Smooth muscle cell (in vitro differentiated cells): Measurements from ENCODE around the gene MINDY2. TPM values are rescaled to one million over a fixed set of nuclear protein-coding genes. Genes with fewer than 3 reads are reported as not detected.
"Not testable (repeated sequence)": the region's sequence is repeated elsewhere in the genome, so short reads cannot be mapped to it uniquely, and the experiment has no call there.

Experiments used
- DNase-seq: peaks from one replicate; lab custom pipeline; 2025; ENCODE audit not compliant: unreplicated experiment; lab: John Stamatoyannopoulos, UW
- H2AFZ ChIP-seq: fragments of 200-600 bp; sonication (generic); 2 replicates; pipeline ENCODE4 v1.6.0; 2016; ENCODE audit warnings: antibody characterized with exemption, low read depth, mild to moderate bottlenecking
- H3F3A ChIP-seq: fragments of 200-600 bp; sonication (generic); 2 replicates; pipeline ENCODE4 v1.6.0; 2017; ENCODE audit warnings: antibody characterized with exemption, low read depth
- H3K27ac ChIP-seq: fragments of 200-600 bp; sonication (generic); 2 replicates; pipeline ENCODE4 v1.5.1; 2016; ENCODE audit warnings: low read depth, mild to moderate bottlenecking
- H3K27me3 ChIP-seq: fragments of 200-600 bp; sonication (generic); 2 replicates; pipeline ENCODE4 v1.6.1; 2016; ENCODE audit warnings: low read depth, mild to moderate bottlenecking
- H3K36me3 ChIP-seq: fragments of 200-600 bp; sonication (generic); 2 replicates; pipeline ENCODE4 v1.5.1; 2016; ENCODE audit warnings: low read depth
- H3K4me1 ChIP-seq: fragments of 200-600 bp; sonication (generic); 2 replicates; pipeline ENCODE4 v1.5.1; 2016; ENCODE audit warnings: low read depth
- H3K4me2 ChIP-seq: fragments of 200-600 bp; sonication (generic); 2 replicates; pipeline ENCODE4 v1.6.0; 2016; ENCODE audit warnings: mild to moderate bottlenecking
- H3K4me3 ChIP-seq: fragments of 200-600 bp; sonication (generic); 2 replicates; pipeline ENCODE4 v1.5.1; 2016; ENCODE audit warnings: mild to moderate bottlenecking
- H3K79me2 ChIP-seq: fragments of 200-600 bp; sonication (generic); 2 replicates; pipeline ENCODE4 v1.6.0; 2016; ENCODE audit warnings: low read depth, mild to moderate bottlenecking
- H3K9ac ChIP-seq: fragments of 200-600 bp; sonication (generic); 2 replicates; pipeline ENCODE4 v1.6.0; 2016; ENCODE audit warnings: low read depth
- H3K9me3 ChIP-seq: fragments of 200-600 bp; sonication (generic); replicated peaks from 2 replicates; pipeline ENCODE4 v1.5.1; 2016; ENCODE audit warnings: low read depth
- H4K20me1 ChIP-seq: fragments of 200-600 bp; sonication (generic); 2 replicates; pipeline ENCODE4 v1.6.0; 2016; ENCODE audit warnings: low read depth
- CTCF ChIP-seq: fragments of 200-600 bp; sonication (generic); IDR thresholded peaks from 2 replicates; pipeline ENCODE4 v1.5.1; 2017; ENCODE audit warnings: borderline replicate concordance, mild to moderate bottlenecking, antibody characterized with exemption; ENCODE audit not compliant: insufficient read depth, poor library complexity, severe bottlenecking
- WGBS: methylation state at CpG from one replicate; pipeline ENCODE4 v1.1.7; 2016; ENCODE audit warnings: low lambda C conversion rate; 5-methylcytosine and 5-hydroxymethylcytosine counted together
- polyA plus RNA-seq: library from polyadenylated mRNA; unstranded; fragments of >200 nt; fragmentation: Nextera tagmentation; extraction: Ambion mirVana; gene quantifications from 2 replicates; pipeline ENCODE4 v1.2.1, GENCODE V29; 2016
- total RNA-seq: library from RNA; depleted of rRNA; stranded (reverse); fragments of >200 nt; gene quantifications from 2 replicates; pipeline ENCODE4 v1.2.3, GENCODE V29; 2014

Gene MINDY2
- total and polyA plus RNA-seq, 2 experiments from 2014 or later, result 21.2 to 28.0 TPM

DNA sequence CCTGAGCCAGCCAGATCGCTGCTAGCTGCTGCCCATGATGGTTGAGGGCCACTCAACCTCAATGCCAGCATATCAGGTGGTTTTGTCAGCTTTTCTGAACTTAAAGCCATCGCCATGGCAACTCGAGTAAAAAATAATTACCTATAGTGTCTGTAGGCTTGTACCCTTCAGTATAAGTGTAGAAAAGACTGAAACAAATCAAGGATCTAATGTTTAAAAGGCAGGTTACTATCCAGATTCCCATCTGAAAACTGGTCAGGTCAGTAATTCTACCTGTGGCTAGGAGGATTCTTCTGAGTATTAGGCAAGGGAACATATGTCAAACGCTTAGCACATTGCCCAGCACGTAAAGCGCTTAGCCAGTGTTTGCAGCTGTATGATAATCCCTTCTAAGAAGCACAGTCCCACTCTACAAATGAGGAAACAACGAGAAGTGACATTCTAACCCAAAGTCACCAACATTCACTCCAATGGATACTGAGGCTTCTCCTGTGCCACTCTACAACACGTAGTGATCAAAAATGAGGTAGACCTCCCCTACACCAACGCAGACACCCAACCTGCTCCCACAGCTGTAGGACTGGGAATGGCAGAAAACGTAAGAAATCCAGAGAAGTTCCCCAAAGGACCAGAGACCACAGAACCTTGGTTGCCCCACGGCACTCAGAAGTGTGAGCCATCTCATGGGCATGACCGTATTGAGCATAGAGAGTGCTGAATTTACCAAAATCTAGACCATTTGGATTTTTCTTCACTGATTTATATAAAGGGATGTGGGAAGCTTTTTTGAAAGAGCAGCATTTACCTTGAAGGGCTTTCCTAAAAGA is 107.1 kb downstream of the MINDY2 start:
- 92% methylated on average over 12 of the region's 12 CpGs for WGBS
- no peak for DNase-seq
- Histone ChIP-seq H3K9ac (no peak overlapping the region), H2AFZ (no peak overlapping the region), H3K79me2 (no peaks in the 10 kb centered on the region), H3K36me3 (peaks cover 30% of the 10 kb centered on the region), H3K4me1 (no peaks in the 10 kb centered on the region), H3K4me3 (no peak overlapping the region), H3K27ac (no peak overlapping the region), H3F3A (no peaks in the 10 kb centered on the region), H3K4me2 (no peak overlapping the region), H3K9me3 (no peaks in the 10 kb centered on the region), H3K27me3 (no peaks in the 10 kb centered on the region), H4K20me1 (no peaks in the 10 kb centered on the region)
- TF ChIP-seq CTCF, result no peak

DNA sequence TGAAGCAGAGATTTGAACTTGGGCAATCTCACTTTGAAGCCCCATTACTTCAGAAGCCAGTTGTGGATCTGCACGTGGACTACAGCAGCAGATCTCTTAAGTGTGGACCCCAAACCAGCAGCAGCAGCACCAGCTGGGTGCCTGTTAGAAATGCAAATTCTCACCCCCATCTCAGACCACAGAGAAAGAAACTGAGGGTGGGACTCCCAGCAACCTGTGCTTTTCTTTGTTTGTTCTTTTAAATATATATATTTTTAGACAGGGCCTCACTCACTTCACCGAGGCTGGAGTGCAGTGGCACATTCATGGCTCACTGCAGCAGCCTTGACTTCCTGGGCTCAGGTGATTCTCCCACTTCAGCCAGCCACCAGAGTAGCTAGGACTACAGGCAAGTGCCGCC is 109.2 kb downstream of the MINDY2 start:
- no peaks in the 10 kb centered on the region for H4K20me1 ChIP-seq
- WGBS, result 90% methylated on average over 3 of the region's 3 CpGs

DNA sequence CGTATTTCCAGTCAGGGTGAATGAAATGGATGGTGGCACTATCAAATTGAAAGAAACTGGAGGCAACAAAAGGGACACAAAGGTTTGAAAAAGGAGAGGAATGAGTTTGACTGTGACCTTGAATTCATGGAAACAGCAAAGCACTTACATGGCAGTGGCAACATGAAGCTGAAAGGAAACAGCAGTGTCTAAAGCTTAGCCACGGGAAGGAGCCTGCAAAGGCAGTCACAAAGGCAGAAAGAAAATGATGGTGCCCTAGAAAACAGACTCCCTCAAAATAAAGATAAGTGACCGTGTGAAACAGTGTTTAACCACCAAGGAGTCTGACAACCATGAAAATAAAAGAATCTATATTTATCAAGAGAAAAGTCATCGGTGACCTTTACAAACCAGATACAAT is 111.1 kb downstream of the MINDY2 start:
- no peaks in the 10 kb centered on the region for H3K4me1 ChIP-seq
- no peak overlapping the region for H3K27ac ChIP-seq
- TF ChIP-seq CTCF, result no peak
- H2AFZ ChIP-seq, result no peak overlapping the region
- WGBS, result 90% methylated on average over 4 of the region's 4 CpGs
- no peak overlapping the region for H3K9ac ChIP-seq
- no peaks in the 10 kb centered on the region for H3F3A ChIP-seq
- H3K9me3 ChIP-seq, result no peaks in the 10 kb centered on the region
- no peak overlapping the region for H3K4me2 ChIP-seq
- no peak for DNase-seq
- no peaks in the 10 kb centered on the region for H4K20me1 ChIP-seq
- H3K79me2 ChIP-seq, result no peaks in the 10 kb centered on the region
- peaks cover 60% of the 10 kb centered on the region for H3K36me3 ChIP-seq
- no peaks in the 10 kb centered on the region for H3K27me3 ChIP-seq
- H3K4me3 ChIP-seq, result no peak overlapping the region

More for the DNA sequence above, 109.2 kb downstream of the MINDY2 start:
- DNase-seq, result no peak
- Histone ChIP-seq H3K27ac (no peak overlapping the region), H3K4me1 (no peaks in the 10 kb centered on the region), H3K79me2 (no peaks in the 10 kb centered on the region), H3K9me3 (no peaks in the 10 kb centered on the region), H3K36me3 (peaks cover 46% of the 10 kb centered on the region), H3F3A (no peaks in the 10 kb centered on the region), H2AFZ (no peak overlapping the region), H3K9ac (no peak overlapping the region), H3K27me3 (no peaks in the 10 kb centered on the region), H3K4me2 (no peak overlapping the region), H3K4me3 (no peak overlapping the region)
- TF ChIP-seq CTCF, result no peak

GRCh38 chr15:58883926-58884325 is 112.8 kb downstream of the MINDY2 start:
- 95% methylated on average over 3 of the region's 3 CpGs for WGBS
- H3K9ac ChIP-seq, H2AFZ ChIP-seq, DNase-seq, H3K9me3 ChIP-seq, H3K79me2 ChIP-seq, H3F3A ChIP-seq, H3K4me2 ChIP-seq, H3K27ac ChIP-seq, H3K4me3 ChIP-seq, H3K4me1 ChIP-seq, H3K27me3 ChIP-seq, H4K20me1 ChIP-seq: not testable (repeated sequence)
- H3K36me3 ChIP-seq, result peaks cover 68% of the 10 kb centered on the region
